ENCODE results near the gene MACO1. TPM values are rescaled to one million over a fixed set of nuclear protein-coding genes. Genes with fewer than 3 reads are reported as not detected.
"Not testable (repeated sequence)": the region's sequence is repeated elsewhere in the genome, so short reads cannot be mapped to it uniquely, and the experiment has no call there.

The MACO1 gene
- polyA plus RNA-seq, 12 donors, result 16.5 to 25.2 (median 20.0) TPM; not detected in 1

- not testable (repeated sequence) for DNase-seq
Observed at GRCh38 chr1:25419339-25419738, 11.4 kb upstream of the MACO1 start.

GRCh38 chr1:25420715-25421114 is 10.0 kb upstream of the MACO1 start, which contains the start of gene RHCE:
Gene RHCE, minus strand, starts transcription at chr1:25420825. Its CDS starts 39 bp downstream, at chr1:25420786.
- not testable (repeated sequence) for DNase-seq

- DNase-seq, result not testable (repeated sequence)
Observed at GRCh38 chr1:25423206-25423605, 7.5 kb upstream of the MACO1 start.

GRCh38 chr1:25425098-25426085 is 5.3 kb upstream of the MACO1 start:
- no peak for DNase-seq

DNA sequence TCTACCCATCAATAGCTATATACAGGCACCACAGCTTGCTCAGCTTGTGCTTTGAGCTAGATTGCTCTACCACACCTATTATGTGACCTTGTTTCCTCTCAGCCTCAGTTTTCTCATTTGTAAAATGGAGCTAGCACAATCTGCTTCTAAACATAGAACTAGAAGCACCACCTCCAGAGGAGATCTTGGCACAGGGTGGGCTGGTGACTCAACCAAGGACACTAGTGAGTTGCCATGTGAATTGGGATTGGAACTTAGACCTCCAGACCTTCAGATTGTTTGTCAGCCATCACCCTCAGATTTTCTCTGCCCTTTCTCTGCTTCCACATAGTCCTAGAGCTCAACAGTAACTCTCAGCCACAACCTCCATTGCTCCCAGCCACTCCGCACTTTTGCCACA is 3.0 kb upstream of the MACO1 start:
- DNase-seq, result no peak

DNA sequence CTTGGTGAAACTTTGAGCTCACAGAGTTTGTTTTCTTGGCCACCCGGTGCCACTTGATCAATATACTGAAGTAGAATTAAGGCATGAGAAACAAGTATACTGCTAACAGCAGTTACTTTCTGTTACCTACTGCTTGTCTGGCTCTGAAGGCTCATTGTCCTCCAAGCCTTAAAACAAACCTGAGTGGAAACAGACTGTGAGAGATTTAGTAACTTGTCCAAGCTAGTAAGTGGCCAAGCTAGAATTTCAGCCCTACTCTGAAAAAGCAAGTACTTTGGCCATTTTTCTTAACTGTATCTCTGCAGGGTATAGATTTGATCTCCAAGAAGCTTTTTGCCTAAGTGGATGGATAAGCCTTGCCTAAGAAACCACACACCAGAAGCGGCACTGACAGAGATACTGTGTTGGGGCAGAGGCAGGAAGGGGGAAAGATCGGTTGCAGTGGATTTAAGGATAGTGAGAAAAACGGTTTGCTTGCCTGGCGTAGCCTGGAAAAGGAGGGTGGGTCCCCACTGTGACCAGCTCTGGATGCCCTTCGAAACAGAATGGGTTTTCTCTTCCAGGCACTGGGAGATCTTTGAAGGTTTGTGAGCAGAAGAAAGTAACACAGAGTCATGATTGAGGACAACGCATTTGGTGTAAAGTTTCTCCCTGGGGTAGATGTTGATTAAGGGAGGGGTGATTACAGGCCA is 2.1 kb upstream of the MACO1 start:
- no peak for DNase-seq

DNA sequence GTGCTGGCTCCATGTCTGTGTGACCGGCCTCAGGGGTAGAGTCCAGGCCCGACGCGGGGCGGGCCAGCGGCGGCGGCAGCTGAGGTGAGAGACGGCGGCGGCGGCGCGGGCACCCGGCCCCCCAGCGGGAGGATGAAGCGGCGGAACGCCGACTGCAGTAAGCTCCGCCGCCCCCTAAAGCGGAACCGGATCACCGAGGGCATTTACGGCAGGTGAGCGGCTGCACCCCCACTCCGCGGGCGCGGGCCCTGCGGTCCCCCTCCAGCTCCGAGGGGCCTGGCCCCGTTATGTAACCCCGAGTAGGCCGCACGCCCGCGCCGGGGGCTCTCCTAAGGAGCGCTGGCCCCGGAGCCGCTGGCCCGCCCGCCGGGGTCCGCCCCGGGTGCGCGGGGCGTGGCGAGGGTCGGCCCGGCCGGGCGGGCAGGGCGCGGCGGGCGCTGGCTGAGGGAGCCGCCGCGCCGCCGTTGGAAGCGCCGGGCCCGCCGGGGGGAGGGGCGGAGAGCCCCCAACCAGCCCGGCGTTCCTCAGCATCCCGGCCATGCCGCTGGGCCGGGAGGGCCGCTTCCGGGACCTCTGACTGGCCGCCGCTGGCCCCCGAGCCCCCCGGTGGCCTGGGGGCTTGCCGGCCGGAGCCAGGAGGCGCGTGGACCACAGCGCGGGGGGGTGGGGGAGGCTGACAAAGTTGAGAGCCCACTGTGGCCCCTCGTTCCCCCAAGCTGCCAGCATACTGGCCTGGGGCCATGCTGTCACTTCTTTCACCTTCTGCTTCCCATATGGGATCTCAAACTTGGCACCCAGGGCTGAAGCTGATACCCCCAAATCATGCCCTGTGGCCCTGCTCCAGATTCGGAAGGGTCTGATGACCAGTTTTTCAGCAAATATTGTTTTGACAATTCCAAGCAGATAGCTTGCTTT is 527 bp downstream of the MACO1 start:
- no peak for DNase-seq

GRCh38 chr1:25431955-25432719 is 1.4 kb downstream of the MACO1 start:
- DNase-seq, result no peak

DNA sequence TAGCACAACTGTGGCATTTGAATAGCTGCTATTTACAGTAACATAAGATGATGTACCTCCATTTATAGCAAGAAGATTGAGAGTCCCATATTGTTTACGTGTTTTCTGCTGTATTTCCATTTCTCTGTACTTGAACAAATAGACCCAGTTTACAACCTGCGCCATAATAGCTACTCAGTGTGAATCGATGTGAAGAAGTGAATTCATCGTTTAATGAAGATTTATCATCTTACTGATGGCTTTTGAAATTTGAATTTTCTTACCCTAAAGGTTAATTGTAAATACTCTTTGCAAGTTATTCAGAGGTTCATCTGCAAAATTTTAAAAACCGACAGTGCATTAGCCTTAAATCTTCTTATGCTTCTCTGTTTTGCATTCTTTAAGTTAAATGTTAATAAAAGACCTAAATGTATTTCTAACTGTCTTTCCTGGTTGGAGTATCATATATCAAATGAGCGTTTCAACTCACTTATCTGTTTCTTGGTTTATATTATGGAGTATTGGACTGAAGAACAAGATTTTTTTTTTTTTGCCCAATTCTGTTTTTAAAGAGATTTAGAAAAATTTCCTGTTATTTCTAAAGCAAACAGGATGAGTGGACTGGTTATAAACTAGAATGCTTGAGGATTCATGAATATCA is 2.2 kb downstream of the MACO1 start:
- DNase-seq, result no peak

DNA sequence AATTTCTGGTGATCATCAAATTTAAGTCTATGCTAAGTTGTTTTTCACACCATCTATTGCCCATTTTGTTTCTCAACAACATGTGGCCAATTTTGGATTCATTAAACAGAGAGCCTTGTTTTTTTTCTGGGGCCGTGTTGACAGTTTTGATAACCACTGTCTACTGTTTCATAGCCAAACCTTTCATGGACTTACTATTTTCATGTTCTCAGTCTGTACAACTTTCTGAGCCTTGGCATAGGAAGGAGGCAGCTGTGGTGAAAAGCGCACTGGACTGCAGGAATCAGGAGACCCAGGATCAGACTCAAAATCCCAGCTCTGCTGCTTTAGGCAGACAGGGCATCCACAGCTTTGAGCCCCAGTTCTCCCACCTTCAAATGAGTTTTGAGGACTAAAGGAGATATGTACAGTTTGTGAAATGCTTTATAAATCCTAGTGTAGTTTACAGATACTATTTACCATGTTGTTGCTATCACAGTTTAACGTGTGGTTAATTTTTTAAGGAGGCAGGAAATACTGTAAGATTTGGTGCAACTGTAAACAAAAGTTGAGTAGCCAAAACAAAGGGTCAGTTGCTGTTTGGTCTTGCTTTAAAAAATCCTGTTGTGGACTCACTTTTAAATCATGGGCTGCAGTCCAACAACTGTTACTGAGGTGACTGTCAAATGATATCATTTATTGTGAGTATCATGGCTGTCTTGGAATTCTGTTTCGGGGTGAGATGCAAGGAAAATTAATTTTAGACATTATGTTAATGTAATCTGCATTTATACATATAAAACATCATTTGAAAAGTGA is 2.9 kb downstream of the MACO1 start:
- no peak for DNase-seq

GRCh38 chr1:25435397-25436108 is 4.9 kb downstream of the MACO1 start:
- DNase-seq, result no peak

- no peak for DNase-seq
Observed at GRCh38 chr1:25437672-25438071, 7.0 kb downstream of the MACO1 start.

DNA sequence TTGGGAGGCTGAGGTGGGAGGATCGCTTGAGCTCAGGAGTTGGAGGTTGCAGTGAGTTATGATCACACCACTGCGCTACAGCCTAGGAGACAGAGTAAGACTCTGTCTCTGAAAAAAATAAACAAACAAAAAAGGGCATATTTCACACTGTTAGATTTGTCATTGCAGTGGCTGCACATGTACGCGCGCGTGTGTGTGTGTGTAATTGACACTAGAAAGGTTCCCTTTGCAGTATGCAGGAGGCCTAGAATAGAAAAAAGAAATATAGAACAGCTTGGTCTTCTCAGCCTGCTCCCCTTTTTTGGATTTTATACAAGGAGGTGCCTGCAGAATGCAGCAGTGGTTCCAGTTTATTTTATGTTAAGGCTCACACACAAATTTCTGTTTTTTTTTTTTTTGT is 8.6 kb downstream of the MACO1 start:
- DNase-seq, result no peak

- DNase-seq, result no peak
Observed at GRCh38 chr1:25442178-25442577, 11.5 kb downstream of the MACO1 start.

GRCh38 chr1:25443030-25443699 is 12.5 kb downstream of the MACO1 start:
- DNase-seq, result no peak

DNA sequence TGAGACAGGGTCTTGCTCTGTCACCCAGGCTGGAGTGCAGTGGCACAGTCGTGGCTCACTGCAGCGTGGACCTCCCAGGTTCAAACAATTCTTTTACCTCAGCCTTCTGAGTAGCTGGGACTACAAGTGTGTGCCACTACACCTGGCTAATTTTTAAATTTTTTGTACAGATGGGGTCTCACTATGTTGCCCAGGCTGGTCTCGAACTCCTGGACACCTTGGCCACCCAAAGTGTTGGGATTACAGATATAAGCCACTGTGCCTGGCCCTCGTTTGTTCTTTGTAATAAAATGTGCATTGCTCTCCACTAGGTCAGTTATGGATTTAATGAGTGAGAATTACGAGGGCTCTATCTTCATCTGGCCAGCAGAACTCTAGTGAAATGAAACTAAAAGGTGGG is 13.9 kb downstream of the MACO1 start:
- DNase-seq, result not testable (repeated sequence)

- DNase-seq, result no peak
Observed at GRCh38 chr1:25445993-25446538, 15.4 kb downstream of the MACO1 start.

GRCh38 chr1:25447547-25447946 is 16.9 kb downstream of the MACO1 start:
- DNase-seq, result no peak
